Thyroid gland (tissue), 4 donors: Measurements from ENCODE around the gene LAMA3.

Experiments
- POLR2A ChIP-seq, 2 donors: fragments of 450-650 bp; IDR thresholded peaks; one replicate each; pipeline ENCODE4 v1.6.1; 2017; ENCODE audit warnings: antibody characterized with exemption in 2 of 2, mild to moderate bottlenecking in 2 of 2, moderate library complexity in 1 of 2
- TF ChIP-seq, protein P1 (sequence below), 6 experiments: fragments of 200-600 bp in 3 of 6; fragments of 450-650 bp in 3 of 6; sonication (generic) in 3 of 6; IDR thresholded peaks; one replicate each; pipeline ENCODE4 v1.5.1; 2016 to 2019; ENCODE audit warnings: antibody characterized with exemption in 6 of 6, mild to moderate bottlenecking in 2 of 6, inconsistent platforms in 1 of 6, moderate library complexity in 1 of 6

DNA sequence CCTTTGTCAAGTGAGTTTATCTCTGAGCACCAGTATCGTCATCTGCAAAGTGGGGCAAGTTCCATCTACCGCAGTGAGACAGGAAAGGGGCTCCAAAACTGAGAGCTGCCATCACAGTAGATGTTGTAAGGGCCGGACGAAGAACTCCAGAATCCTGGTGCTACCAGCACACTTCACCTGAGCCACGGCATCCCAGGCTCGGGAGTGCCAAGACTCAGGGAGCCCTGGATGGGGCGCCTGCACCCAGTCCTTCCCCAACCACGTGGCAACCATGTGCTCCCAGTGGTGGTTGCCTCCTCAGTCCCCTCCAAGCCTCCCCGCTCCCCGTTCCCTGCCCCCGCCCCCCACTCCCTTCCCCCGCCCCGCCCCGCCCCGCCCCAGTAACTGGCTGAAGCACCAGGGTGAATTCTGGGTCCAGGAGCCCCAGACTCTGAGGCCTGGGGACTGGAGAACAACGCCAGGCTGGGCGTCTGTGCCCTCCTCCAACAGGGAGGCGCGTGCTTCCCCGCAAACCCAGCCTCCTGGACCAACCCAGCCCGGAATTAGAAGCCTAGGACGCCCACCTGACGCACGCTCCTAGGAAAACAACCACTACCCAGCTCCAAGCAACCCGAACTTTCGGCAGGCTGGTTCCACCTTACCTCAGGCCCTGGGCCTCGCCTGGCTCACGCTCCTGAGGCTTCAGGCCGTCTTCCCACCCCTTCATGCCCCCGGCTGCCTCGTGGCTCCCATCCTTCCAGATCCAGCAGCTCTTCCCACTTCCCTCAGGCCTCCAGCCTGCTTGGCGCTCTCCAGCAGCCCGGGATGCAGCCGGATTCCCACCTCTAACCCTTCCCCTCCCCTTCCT is 67.6 kb downstream of the LAMA3 start:
- no peak for TF ChIP-seq POLR2A (IDR thresholded peaks at IDR 0.05)
- TF ChIP-seq, protein P1, sequence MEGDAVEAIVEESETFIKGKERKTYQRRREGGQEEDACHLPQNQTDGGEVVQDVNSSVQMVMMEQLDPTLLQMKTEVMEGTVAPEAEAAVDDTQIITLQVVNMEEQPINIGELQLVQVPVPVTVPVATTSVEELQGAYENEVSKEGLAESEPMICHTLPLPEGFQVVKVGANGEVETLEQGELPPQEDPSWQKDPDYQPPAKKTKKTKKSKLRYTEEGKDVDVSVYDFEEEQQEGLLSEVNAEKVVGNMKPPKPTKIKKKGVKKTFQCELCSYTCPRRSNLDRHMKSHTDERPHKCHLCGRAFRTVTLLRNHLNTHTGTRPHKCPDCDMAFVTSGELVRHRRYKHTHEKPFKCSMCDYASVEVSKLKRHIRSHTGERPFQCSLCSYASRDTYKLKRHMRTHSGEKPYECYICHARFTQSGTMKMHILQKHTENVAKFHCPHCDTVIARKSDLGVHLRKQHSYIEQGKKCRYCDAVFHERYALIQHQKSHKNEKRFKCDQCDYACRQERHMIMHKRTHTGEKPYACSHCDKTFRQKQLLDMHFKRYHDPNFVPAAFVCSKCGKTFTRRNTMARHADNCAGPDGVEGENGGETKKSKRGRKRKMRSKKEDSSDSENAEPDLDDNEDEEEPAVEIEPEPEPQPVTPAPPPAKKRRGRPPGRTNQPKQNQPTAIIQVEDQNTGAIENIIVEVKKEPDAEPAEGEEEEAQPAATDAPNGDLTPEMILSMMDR (IDR thresholded peaks at IDR 0.05): no peak
